H1 (cell line): Measurements from ENCODE around the gene NFKB1. TPM values are rescaled to one million over a fixed set of nuclear protein-coding genes. Genes with fewer than 3 reads are reported as not detected.

Experiments
- BACH1 ChIP-seq: IDR thresholded peaks from 2 replicates; pipeline ENCODE4 v1.6.1; 2012; ENCODE audit warnings: low read length, improper control_type of control experiment
- CHD2 ChIP-seq: IDR thresholded peaks from 2 replicates; pipeline ENCODE4 v1.6.1; 2012; ENCODE audit warnings: low read length, improper control_type of control experiment
- CTCF ChIP-seq, 3 experiments: IDR thresholded peaks; 1 replicate in 2 of 3; 2 replicates in 1 of 3; pipeline versions ENCODE4 v1.5.1 to v1.6.1; 2011; ENCODE audit warnings: low read length in 3 of 3, mild to moderate bottlenecking in 3 of 3, inconsistent platforms in 2 of 3, low read depth in 1 of 3, moderate library complexity in 1 of 3; ENCODE audit not compliant: insufficient read depth in 1 of 3; ENCODE audit errors: control extremely low read depth in 1 of 3
- PHF8 ChIP-seq: fragments of 200-600 bp; sonication (generic); conservative IDR thresholded peaks from 2 replicates; pipeline ENCODE4 v1.7.1; 2012; ENCODE audit warnings: low read depth, mild to moderate bottlenecking, inconsistent platforms, low read length, moderate library complexity
- POU5F1 ChIP-seq: IDR thresholded peaks from 2 replicates; pipeline ENCODE4 v1.6.1; 2011; ENCODE audit warnings: low read depth, mild to moderate bottlenecking, low read length, moderate library complexity
- RFX5 ChIP-seq: IDR thresholded peaks from 2 replicates; pipeline ENCODE4 v1.6.1; 2011; ENCODE audit warnings: low read depth, low read length, improper control_type of control experiment, borderline replicate concordance
- SP4 ChIP-seq: IDR thresholded peaks from 2 replicates; pipeline ENCODE4 v1.6.1; 2012; ENCODE audit warnings: low read length, inconsistent platforms
- TCF12 ChIP-seq: IDR thresholded peaks from 2 replicates; pipeline ENCODE4 v1.6.1; 2011; ENCODE audit warnings: low read depth, mild to moderate bottlenecking, low read length
- YY1 ChIP-seq: IDR thresholded peaks from 2 replicates; pipeline ENCODE4 v1.6.1; 2011; ENCODE audit warnings: low read depth, mild to moderate bottlenecking, low read length
- polyA plus RNA-seq, 7 experiments: library from polyadenylated mRNA; depleted of rRNA in 3 of 7; stranded (reverse) in 5 of 7; unstranded in 2 of 7; fragments of >200 nt in 5 of 7; fragments of 200-250 nt in 2 of 7; gene quantifications; 1 replicate in 5 of 7; 2 replicates in 1 of 7; 4 replicates in 1 of 7; pipeline versions ENCODE4 v1.2.1 to v1.2.3, GENCODE V29; 2011 to 2013; ENCODE audit warnings: missing spikeins in 2 of 7, mixed read lengths in 2 of 7
- total RNA-seq: library from RNA; stranded (reverse); fragmentation: NEBNext Ultra II Directional; extraction: Animal tissue kit (Norgen Biotek cat#: 25700); gene quantifications from 2 replicates; pipeline ENCODE4 v1.2.1, GENCODE V29; 2021
- TF ChIP-seq, protein P1 (sequence below): fragments of 300-600 bp; sonication (generic); IDR thresholded peaks from 2 replicates; pipeline ENCODE4 v1.7.1; 2012; ENCODE audit warnings: low read length, moderate library complexity, mild to moderate bottlenecking, inconsistent platforms; ENCODE audit not compliant: insufficient replicate concordance

NFKB1 gene
- total and polyA plus RNA-seq, 2 of the 8 experiments (the other 6 are each of a cell fraction or from before 2014, with no cell fraction given) = 2.9 to 6.8 TPM

- TF ChIP-seq, protein P1, sequence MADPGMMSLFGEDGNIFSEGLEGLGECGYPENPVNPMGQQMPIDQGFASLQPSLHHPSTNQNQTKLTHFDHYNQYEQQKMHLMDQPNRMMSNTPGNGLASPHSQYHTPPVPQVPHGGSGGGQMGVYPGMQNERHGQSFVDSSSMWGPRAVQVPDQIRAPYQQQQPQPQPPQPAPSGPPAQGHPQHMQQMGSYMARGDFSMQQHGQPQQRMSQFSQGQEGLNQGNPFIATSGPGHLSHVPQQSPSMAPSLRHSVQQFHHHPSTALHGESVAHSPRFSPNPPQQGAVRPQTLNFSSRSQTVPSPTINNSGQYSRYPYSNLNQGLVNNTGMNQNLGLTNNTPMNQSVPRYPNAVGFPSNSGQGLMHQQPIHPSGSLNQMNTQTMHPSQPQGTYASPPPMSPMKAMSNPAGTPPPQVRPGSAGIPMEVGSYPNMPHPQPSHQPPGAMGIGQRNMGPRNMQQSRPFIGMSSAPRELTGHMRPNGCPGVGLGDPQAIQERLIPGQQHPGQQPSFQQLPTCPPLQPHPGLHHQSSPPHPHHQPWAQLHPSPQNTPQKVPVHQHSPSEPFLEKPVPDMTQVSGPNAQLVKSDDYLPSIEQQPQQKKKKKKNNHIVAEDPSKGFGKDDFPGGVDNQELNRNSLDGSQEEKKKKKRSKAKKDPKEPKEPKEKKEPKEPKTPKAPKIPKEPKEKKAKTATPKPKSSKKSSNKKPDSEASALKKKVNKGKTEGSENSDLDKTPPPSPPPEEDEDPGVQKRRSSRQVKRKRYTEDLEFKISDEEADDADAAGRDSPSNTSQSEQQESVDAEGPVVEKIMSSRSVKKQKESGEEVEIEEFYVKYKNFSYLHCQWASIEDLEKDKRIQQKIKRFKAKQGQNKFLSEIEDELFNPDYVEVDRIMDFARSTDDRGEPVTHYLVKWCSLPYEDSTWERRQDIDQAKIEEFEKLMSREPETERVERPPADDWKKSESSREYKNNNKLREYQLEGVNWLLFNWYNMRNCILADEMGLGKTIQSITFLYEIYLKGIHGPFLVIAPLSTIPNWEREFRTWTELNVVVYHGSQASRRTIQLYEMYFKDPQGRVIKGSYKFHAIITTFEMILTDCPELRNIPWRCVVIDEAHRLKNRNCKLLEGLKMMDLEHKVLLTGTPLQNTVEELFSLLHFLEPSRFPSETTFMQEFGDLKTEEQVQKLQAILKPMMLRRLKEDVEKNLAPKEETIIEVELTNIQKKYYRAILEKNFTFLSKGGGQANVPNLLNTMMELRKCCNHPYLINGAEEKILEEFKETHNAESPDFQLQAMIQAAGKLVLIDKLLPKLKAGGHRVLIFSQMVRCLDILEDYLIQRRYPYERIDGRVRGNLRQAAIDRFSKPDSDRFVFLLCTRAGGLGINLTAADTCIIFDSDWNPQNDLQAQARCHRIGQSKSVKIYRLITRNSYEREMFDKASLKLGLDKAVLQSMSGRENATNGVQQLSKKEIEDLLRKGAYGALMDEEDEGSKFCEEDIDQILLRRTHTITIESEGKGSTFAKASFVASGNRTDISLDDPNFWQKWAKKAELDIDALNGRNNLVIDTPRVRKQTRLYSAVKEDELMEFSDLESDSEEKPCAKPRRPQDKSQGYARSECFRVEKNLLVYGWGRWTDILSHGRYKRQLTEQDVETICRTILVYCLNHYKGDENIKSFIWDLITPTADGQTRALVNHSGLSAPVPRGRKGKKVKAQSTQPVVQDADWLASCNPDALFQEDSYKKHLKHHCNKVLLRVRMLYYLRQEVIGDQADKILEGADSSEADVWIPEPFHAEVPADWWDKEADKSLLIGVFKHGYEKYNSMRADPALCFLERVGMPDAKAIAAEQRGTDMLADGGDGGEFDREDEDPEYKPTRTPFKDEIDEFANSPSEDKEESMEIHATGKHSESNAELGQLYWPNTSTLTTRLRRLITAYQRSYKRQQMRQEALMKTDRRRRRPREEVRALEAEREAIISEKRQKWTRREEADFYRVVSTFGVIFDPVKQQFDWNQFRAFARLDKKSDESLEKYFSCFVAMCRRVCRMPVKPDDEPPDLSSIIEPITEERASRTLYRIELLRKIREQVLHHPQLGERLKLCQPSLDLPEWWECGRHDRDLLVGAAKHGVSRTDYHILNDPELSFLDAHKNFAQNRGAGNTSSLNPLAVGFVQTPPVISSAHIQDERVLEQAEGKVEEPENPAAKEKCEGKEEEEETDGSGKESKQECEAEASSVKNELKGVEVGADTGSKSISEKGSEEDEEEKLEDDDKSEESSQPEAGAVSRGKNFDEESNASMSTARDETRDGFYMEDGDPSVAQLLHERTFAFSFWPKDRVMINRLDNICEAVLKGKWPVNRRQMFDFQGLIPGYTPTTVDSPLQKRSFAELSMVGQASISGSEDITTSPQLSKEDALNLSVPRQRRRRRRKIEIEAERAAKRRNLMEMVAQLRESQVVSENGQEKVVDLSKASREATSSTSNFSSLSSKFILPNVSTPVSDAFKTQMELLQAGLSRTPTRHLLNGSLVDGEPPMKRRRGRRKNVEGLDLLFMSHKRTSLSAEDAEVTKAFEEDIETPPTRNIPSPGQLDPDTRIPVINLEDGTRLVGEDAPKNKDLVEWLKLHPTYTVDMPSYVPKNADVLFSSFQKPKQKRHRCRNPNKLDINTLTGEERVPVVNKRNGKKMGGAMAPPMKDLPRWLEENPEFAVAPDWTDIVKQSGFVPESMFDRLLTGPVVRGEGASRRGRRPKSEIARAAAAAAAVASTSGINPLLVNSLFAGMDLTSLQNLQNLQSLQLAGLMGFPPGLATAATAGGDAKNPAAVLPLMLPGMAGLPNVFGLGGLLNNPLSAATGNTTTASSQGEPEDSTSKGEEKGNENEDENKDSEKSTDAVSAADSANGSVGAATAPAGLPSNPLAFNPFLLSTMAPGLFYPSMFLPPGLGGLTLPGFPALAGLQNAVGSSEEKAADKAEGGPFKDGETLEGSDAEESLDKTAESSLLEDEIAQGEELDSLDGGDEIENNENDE = no peak
- TF ChIP-seq POU5F1 (no peak), CHD2 (no peak), TCF12 (no peak), CTCF (IDR thresholded peaks at IDR 0.05; ENCODE audit: control extremely low read depth in 1 of 3, insufficient read depth in 1 of 3, low read depth in 1 of 3, low read length in 3 of 3) (no peak), RFX5 (no peak), PHF8 (no peak), BACH1 (no peak), SP4 (no peak), YY1 (no peak)
Measured at GRCh38 chr4:102629673-102630072, 128.5 kb downstream of the NFKB1 start (continued).
